GM23338 (cell line): ENCODE data around the gene ADPRHL1. TPM values are rescaled to one million over a fixed set of nuclear protein-coding genes. Genes with fewer than 3 reads are reported as not detected.

Experiments used
- ATAC-seq: fragments of 200-7000 bp; cut with Tn5 transposase; 3 replicates; pipeline ENCODE4 v1.9.1; 2020
- DNase-seq: peaks from one replicate; pipeline ENCODE4 v3.0.0-alpha.2; 2015; ENCODE audit warnings: low spot score
- H2AFZ ChIP-seq: fragments of 200-600 bp; sonication (generic); 2 replicates; pipeline ENCODE4 v1.8.0; 2016; ENCODE audit warnings: antibody characterized with exemption, mild to moderate bottlenecking, moderate library complexity
- H3F3A ChIP-seq: fragments of 200-600 bp; sonication (generic); replicated peaks from 2 replicates; pipeline ENCODE4 v1.8.0; 2017; ENCODE audit warnings: antibody characterized with exemption, mixed run types, low read depth
- H3K27ac ChIP-seq: fragments of 200-600 bp; sonication (generic); 2 replicates; pipeline ENCODE4 v1.6.1; 2016; ENCODE audit warnings: low read depth
- H3K27me3 ChIP-seq: fragments of 200-600 bp; sonication (generic); 2 replicates; pipeline ENCODE4 v1.8.0; 2016; ENCODE audit warnings: mild to moderate bottlenecking, mixed run types, moderate library complexity; ENCODE audit not compliant: insufficient read depth
- H3K36me3 ChIP-seq: fragments of 200-600 bp; sonication (generic); 2 replicates; pipeline ENCODE4 v1.8.0; 2016; ENCODE audit warnings: mild to moderate bottlenecking; ENCODE audit not compliant: insufficient read depth
- H3K4me1 ChIP-seq: fragments of 200-600 bp; sonication (generic); 2 replicates; pipeline ENCODE4 v1.8.0; 2016; ENCODE audit warnings: mild to moderate bottlenecking, moderate library complexity; ENCODE audit not compliant: insufficient read depth
- H3K4me2 ChIP-seq: fragments of 200-600 bp; sonication (generic); 2 replicates; pipeline ENCODE4 v1.7.1; 2017; ENCODE audit warnings: mixed run types
- H3K4me3 ChIP-seq: fragments of 200-600 bp; sonication (generic); 2 replicates; pipeline ENCODE4 v1.6.1; 2016; ENCODE audit warnings: mixed run types
- H3K79me2 ChIP-seq: fragments of 200-600 bp; sonication (generic); replicated peaks from 2 replicates; pipeline ENCODE4 v1.8.0; 2017; ENCODE audit warnings: mild to moderate bottlenecking; ENCODE audit not compliant: insufficient read depth
- H3K9me2 ChIP-seq: fragments of 200-600 bp; sonication (generic); 2 replicates; pipeline ENCODE4 v1.8.0; 2017; ENCODE audit not compliant: insufficient read depth
- H4K20me1 ChIP-seq: fragments of 200-600 bp; sonication (generic); replicated peaks from 2 replicates; pipeline ENCODE4 v1.8.0; 2017; ENCODE audit warnings: mild to moderate bottlenecking; ENCODE audit not compliant: insufficient read depth
- H3K27ac Mint-ChIP-seq: 2 replicates; pipeline ENCODE4 v1.8.0; 2020; ENCODE audit warnings: inconsistent platforms, mild to moderate bottlenecking, moderate library complexity, mixed read lengths
- H3K27me3 Mint-ChIP-seq: 3 replicates; pipeline ENCODE4 v1.8.0; 2022; ENCODE audit warnings: low read depth, mild to moderate bottlenecking, moderate library complexity, mixed read lengths, inconsistent platforms; ENCODE audit not compliant: insufficient read depth, poor library complexity
- H3K36me3 Mint-ChIP-seq: 3 replicates; pipeline ENCODE4 v1.8.0; 2021; ENCODE audit warnings: low read depth, mild to moderate bottlenecking, inconsistent platforms, moderate library complexity, mixed read lengths
- H3K4me1 Mint-ChIP-seq: 3 replicates; pipeline ENCODE4 v1.8.0; 2020; ENCODE audit warnings: mild to moderate bottlenecking, inconsistent platforms, mixed read lengths
- H3K4me3 Mint-ChIP-seq: 3 replicates; pipeline ENCODE4 v1.8.0; 2021; ENCODE audit warnings: moderate library complexity, mild to moderate bottlenecking, inconsistent platforms, mixed read lengths
- H3K9me3 Mint-ChIP-seq: 3 replicates; pipeline ENCODE4 v1.8.0; 2020; ENCODE audit warnings: moderate library complexity, mild to moderate bottlenecking, inconsistent platforms, mixed read lengths
- JUNB ChIP-seq: IDR thresholded peaks from one replicate; pipeline ENCODE4 v1.6.1; 2016; ENCODE audit warnings: antibody characterized with exemption; ENCODE audit not compliant: unreplicated experiment
- ZNF114 ChIP-seq: fragments of 250-450 bp; sonication (Bioruptor Pico); IDR thresholded peaks from 2 replicates; pipeline ENCODE4 v1.5.0; 2020; ENCODE audit warnings: mild to moderate bottlenecking, moderate library complexity
- ZNF331 ChIP-seq: fragments of 250-450 bp; sonication (Bioruptor Pico); IDR thresholded peaks from 2 replicates; pipeline ENCODE4 v1.5.0; 2020; ENCODE audit warnings: low read depth, mild to moderate bottlenecking, moderate library complexity
- polyA plus RNA-seq: library from polyadenylated mRNA; unstranded; fragments of >200 nt; fragmentation: Nextera tagmentation; extraction: Ambion mirVana; gene quantifications from 2 replicates; pipeline ENCODE4 v1.2.1, GENCODE V29; 2016
- total RNA-seq: library from RNA; depleted of rRNA; stranded (reverse); fragments of >200 nt; shearing (Covaris generic); gene quantifications from 2 replicates; pipeline ENCODE4 v1.2.3, GENCODE V29; 2014
- TF ChIP-seq, protein P1 (sequence below): fragments of 250-450 bp; sonication (Bioruptor Pico); IDR thresholded peaks from 2 replicates; pipeline ENCODE4 v1.5.0; 2020; ENCODE audit warnings: mild to moderate bottlenecking, moderate library complexity
- TF ChIP-seq, protein P2 (sequence below): IDR thresholded peaks from 2 replicates; pipeline ENCODE4 v1.6.1; 2016; ENCODE audit warnings: antibody characterized with exemption

ADPRHL1 gene
- total and polyA plus RNA-seq, 2 experiments from 2014 or later: 0.80 to 1.0 TPM

GRCh38 chr13:113400621-113401451, 52.5 kb downstream of the ADPRHL1 start (continued):
- TF ChIP-seq, protein P1, sequence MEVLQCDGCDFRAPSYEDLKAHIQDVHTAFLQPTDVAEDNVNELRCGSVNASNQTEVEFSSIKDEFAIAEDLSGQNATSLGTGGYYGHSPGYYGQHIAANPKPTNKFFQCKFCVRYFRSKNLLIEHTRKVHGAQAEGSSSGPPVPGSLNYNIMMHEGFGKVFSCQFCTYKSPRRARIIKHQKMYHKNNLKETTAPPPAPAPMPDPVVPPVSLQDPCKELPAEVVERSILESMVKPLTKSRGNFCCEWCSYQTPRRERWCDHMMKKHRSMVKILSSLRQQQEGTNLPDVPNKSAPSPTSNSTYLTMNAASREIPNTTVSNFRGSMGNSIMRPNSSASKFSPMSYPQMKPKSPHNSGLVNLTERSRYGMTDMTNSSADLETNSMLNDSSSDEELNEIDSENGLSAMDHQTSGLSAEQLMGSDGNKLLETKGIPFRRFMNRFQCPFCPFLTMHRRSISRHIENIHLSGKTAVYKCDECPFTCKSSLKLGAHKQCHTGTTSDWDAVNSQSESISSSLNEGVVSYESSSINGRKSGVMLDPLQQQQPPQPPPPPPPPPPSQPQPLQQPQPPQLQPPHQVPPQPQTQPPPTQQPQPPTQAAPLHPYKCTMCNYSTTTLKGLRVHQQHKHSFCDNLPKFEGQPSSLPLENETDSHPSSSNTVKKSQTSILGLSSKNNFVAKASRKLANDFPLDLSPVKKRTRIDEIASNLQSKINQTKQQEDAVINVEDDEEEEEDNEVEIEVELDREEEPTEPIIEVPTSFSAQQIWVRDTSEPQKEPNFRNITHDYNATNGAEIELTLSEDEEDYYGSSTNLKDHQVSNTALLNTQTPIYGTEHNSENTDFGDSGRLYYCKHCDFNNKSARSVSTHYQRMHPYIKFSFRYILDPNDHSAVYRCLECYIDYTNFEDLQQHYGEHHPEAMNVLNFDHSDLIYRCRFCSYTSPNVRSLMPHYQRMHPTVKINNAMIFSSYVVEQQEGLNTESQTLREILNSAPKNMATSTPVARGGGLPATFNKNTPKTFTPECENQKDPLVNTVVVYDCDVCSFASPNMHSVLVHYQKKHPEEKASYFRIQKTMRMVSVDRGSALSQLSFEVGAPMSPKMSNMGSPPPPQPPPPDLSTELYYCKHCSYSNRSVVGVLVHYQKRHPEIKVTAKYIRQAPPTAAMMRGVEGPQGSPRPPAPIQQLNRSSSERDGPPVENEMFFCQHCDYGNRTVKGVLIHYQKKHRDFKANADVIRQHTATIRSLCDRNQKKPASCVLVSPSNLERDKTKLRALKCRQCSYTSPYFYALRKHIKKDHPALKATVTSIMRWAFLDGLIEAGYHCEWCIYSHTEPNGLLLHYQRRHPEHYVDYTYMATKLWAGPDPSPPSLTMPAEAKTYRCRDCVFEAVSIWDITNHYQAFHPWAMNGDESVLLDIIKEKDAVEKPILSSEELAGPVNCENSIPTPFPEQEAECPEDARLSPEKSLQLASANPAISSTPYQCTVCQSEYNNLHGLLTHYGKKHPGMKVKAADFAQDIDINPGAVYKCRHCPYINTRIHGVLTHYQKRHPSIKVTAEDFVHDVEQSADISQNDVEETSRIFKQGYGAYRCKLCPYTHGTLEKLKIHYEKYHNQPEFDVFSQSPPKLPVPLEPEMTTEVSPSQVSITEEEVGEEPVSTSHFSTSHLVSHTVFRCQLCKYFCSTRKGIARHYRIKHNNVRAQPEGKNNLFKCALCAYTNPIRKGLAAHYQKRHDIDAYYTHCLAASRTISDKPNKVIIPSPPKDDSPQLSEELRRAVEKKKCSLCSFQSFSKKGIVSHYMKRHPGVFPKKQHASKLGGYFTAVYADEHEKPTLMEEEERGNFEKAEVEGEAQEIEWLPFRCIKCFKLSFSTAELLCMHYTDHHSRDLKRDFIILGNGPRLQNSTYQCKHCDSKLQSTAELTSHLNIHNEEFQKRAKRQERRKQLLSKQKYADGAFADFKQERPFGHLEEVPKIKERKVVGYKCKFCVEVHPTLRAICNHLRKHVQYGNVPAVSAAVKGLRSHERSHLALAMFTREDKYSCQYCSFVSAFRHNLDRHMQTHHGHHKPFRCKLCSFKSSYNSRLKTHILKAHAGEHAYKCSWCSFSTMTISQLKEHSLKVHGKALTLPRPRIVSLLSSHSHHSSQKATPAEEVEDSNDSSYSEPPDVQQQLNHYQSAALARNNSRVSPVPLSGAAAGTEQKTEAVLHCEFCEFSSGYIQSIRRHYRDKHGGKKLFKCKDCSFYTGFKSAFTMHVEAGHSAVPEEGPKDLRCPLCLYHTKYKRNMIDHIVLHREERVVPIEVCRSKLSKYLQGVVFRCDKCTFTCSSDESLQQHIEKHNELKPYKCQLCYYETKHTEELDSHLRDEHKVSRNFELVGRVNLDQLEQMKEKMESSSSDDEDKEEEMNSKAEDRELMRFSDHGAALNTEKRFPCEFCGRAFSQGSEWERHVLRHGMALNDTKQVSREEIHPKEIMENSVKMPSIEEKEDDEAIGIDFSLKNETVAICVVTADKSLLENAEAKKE (CRISPR knock-in tag): no peak

GRCh38 chr13:113399755-113400149, 53.5 kb downstream of the ADPRHL1 start:
- ATAC-seq (no peak), DNase-seq (no peak)
- no peak overlapping the region for H3K4me3 Mint-ChIP-seq
- TF ChIP-seq ZNF331 (CRISPR knock-in tag) (no peak), ZNF114 (no peak), JUNB (no peak)
- TF ChIP-seq, protein P1 (CRISPR knock-in tag): no peak
- TF ChIP-seq, protein P2, sequence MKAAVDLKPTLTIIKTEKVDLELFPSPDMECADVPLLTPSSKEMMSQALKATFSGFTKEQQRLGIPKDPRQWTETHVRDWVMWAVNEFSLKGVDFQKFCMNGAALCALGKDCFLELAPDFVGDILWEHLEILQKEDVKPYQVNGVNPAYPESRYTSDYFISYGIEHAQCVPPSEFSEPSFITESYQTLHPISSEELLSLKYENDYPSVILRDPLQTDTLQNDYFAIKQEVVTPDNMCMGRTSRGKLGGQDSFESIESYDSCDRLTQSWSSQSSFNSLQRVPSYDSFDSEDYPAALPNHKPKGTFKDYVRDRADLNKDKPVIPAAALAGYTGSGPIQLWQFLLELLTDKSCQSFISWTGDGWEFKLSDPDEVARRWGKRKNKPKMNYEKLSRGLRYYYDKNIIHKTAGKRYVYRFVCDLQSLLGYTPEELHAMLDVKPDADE: no peak

More at GRCh38 chr13:113399755-113400149, 53.5 kb downstream of the ADPRHL1 start:
- Histone ChIP-seq H3K4me3 (no peak overlapping the region), H3K79me2 (no peaks in the 10 kb centered on the region), H3K27me3 (no peaks in the 10 kb centered on the region), H3K4me1 (peaks cover 5% of the 10 kb centered on the region; the same call in 1 of the 2 replicates), H3K27ac (no peak overlapping the region), H2AFZ (no peak overlapping the region), H3K4me2 (no peak overlapping the region), H3F3A (0 out of 2 replicates have a peak, but pooled peaks cover 1% of the 10 kb centered on the region), H4K20me1 (no peaks in the 10 kb centered on the region), H3K36me3 (no peaks in the 10 kb centered on the region), H3K9me2 (no peaks in the 10 kb centered on the region)
- H3K36me3 Mint-ChIP-seq: no peaks in the 10 kb centered on the region
- no peaks in the 10 kb centered on the region for H3K9me3 Mint-ChIP-seq
- H3K4me1 Mint-ChIP-seq: peaks cover 16% of the 10 kb centered on the region; the same call in 2 of the 3 replicates
- H3K27ac Mint-ChIP-seq: no peak overlapping the region
- H3K27me3 Mint-ChIP-seq: peaks cover 16% of the 10 kb centered on the region
